ENCODE data around the gene THTPA.

The THTPA gene

GRCh38 chr14:23555882-23556699 lies at the start of gene THTPA:
TSS of gene THTPA (plus strand) at chr14:23556271. CDS start at chr14:23556758, 487 bp downstream.
- peak; percentile 66 to 74 for DNase-seq (ENCODE audit: low read depth in 2 of 2)

GRCh38 chr14:23512156-23512555 lies 43.9 kb upstream of the THTPA start:
- no peak for DNase-seq (ENCODE audit: low read depth in 2 of 2)

- DNase-seq (ENCODE audit: low read depth in 2 of 2), result no peak
Measured at GRCh38 chr14:23513005-23513817, 42.9 kb upstream of the THTPA start.

GRCh38 chr14:23513818-23514643 lies 42.0 kb upstream of the THTPA start:
- no peak for DNase-seq (ENCODE audit: low read depth in 2 of 2)

GRCh38 chr14:23514644-23514957 lies 41.5 kb upstream of the THTPA start:
- no peak for DNase-seq (ENCODE audit: low read depth in 2 of 2)

- DNase-seq (ENCODE audit: low read depth in 2 of 2), result no peak
Measured at GRCh38 chr14:23517650-23518326, 38.3 kb upstream of the THTPA start.

- no peak for DNase-seq (ENCODE audit: low read depth in 2 of 2)
Measured at GRCh38 chr14:23518709-23519108, 37.4 kb upstream of the THTPA start.

- no peak for DNase-seq (ENCODE audit: low read depth in 2 of 2)
Measured at GRCh38 chr14:23520899-23521533, 35.1 kb upstream of the THTPA start.

GRCh38 chr14:23521785-23522640 lies 34.1 kb upstream of the THTPA start:
- no peak for DNase-seq (ENCODE audit: low read depth in 2 of 2)

GRCh38 chr14:23522643-23523198 lies 33.4 kb upstream of the THTPA start:
- no peak for DNase-seq (ENCODE audit: low read depth in 2 of 2)

- DNase-seq (ENCODE audit: low read depth in 2 of 2), result no peak
Measured at GRCh38 chr14:23523229-23524016, 32.6 kb upstream of the THTPA start.

- no peak for DNase-seq (ENCODE audit: low read depth in 2 of 2)
Measured at GRCh38 chr14:23524954-23525353, 31.1 kb upstream of the THTPA start.

GRCh38 chr14:23525611-23526010 lies 30.5 kb upstream of the THTPA start:
- DNase-seq (ENCODE audit: low read depth in 2 of 2), result no peak

GRCh38 chr14:23528555-23528954 lies 27.5 kb upstream of the THTPA start:
- DNase-seq (ENCODE audit: low read depth in 2 of 2), result no peak

- DNase-seq (ENCODE audit: low read depth in 2 of 2), result no peak
Measured at GRCh38 chr14:23529016-23529415, 27.1 kb upstream of the THTPA start.

- DNase-seq (ENCODE audit: low read depth in 2 of 2), result no peak
Measured at GRCh38 chr14:23530375-23531055, 25.6 kb upstream of the THTPA start.

- no peak for DNase-seq (ENCODE audit: low read depth in 2 of 2)
Measured at GRCh38 chr14:23531391-23531790, 24.7 kb upstream of the THTPA start.

- DNase-seq (ENCODE audit: low read depth in 2 of 2), result no peak
Measured at GRCh38 chr14:23532658-23533057, 23.4 kb upstream of the THTPA start.

Measured in fibroblast of skin of left quadriceps (primary cell).